Pancreas (tissue), 10 donors: ENCODE data around the gene CIRBP. TPM values are rescaled to one million over a fixed set of nuclear protein-coding genes. Genes with fewer than 3 reads are reported as not detected.

Source experiments
- ATAC-seq, 4 donors: fragments of 200-7000 bp; cut with Tn5 transposase; one replicate each; pipeline versions ENCODE4 v1.8.0 to v1.9.1; 2020; ENCODE audit warnings: mild to moderate bottlenecking in 4 of 4, moderate library complexity in 4 of 4
- DNase-seq, 6 donors: peaks; one replicate each; pipeline ENCODE4 v3.0.0-alpha.2; 2020
- FAIRE-seq: peaks from 2 replicates; lab custom pipeline; 2012; peaks lifted over from hg19 to GRCh38; lab: Jason Lieb, UNC
- H3K27ac ChIP-seq, 4 donors: fragments of 200-600 bp; sonication (generic); 1 replicate in 3 of 4; 2 replicates in 1 of 4; pipeline versions ENCODE4 v1.5.0 to v1.8.0; 2020
- H3K27me3 ChIP-seq, 4 donors: fragments of 200-600 bp; one replicate each; pipeline ENCODE4 v1.8.0; 2021
- H3K36me3 ChIP-seq, 3 donors: fragments of 200-600 bp; sonication (generic) in 1 of 3; one replicate each; pipeline versions ENCODE4 v1.5.0 to v1.8.0; 2020 to 2021
- H3K4me1 ChIP-seq, 3 donors: fragments of 200-600 bp; one replicate each; pipeline ENCODE4 v1.8.0; 2021
- H3K4me3 ChIP-seq, 4 donors: fragments of 200-600 bp; sonication (generic) in 2 of 4; one replicate each; pipeline versions ENCODE4 v1.5.0 to v1.8.0; 2020 to 2021
- H3K9me3 ChIP-seq, 4 donors: fragments of 200-600 bp; one replicate each; pipeline ENCODE4 v1.8.0; 2021
- CTCF ChIP-seq, 4 donors: fragments of 200-600 bp; sonication (generic) in 3 of 4; IDR thresholded peaks; one replicate each; pipeline versions ENCODE4 v1.5.0 to v1.8.0; 2021; ENCODE audit warnings: antibody characterized with exemption in 4 of 4
- WGBS, 2 donors: extraction: QIAGEN DNeasy Blood & Tissue Kit; methylation state at CpG; one replicate each; pipeline ENCODE4 v1.1.7; 2013; 5-methylcytosine and 5-hydroxymethylcytosine counted together
- intact Hi-C, 3 donors: fragments of 100-400 bp; cut with DNase I; formaldehyde crosslinking; loops; one replicate each; pipeline versions ENCODE4 v1.11.1 to v1.14.2; 2022
- polyA plus RNA-seq, 2 donors: library from polyadenylated mRNA; stranded (reverse); fragments of 200-250 nt; gene quantifications; one replicate each; pipeline ENCODE4 v1.2.3, GENCODE V29; 2013
- total RNA-seq, 6 donors: library from RNA; stranded (reverse); fragmentation: NEBNext Ultra II Directional in 4 of 6; extraction: Animal tissue kit (Norgen Biotek cat#: 25700) in 4 of 6; gene quantifications; one replicate each; pipeline versions ENCODE4 v1.2.1 to v1.2.4, GENCODE V29; 2021 to 2023
- donor health status: healthy with polysubstance abuse.
- donor health status: DM: no; HTN: no; CAD: no; lungs with moderate emphysema.
- donor health status: DM: no; HTN: no; CAD: no.
- donor health status: control.
- donor health status: control.
- donor health status: Bipolar disorder and iron deficiency.
- donor health status: DM: yes; HTN: yes; CAD: no.
- donor health status: DM: no; HTN: no; CAD: no.
- donor health status: DM: no; HTN: no; CAD: no.
- donor health status: DM: yes; HTN: yes; CAD: no.

CIRBP gene
- total and polyA plus RNA-seq, 8 donors: 232 to 1,009 (median 539) TPM

- Histone ChIP-seq H3K27me3 (no peaks in the 10 kb centered on the region), H3K4me3 (peak overlapping the region; percentile 84 to 96 (median 90)), H3K36me3 (peaks cover 8 to 40% (median 34%) of the 10 kb centered on the region in 3 donors), H3K4me1 (peaks cover 9 to 39% (median 21%) of the 10 kb centered on the region in 3 donors), H3K27ac (peak overlapping the region; percentile 97 to 99 (median 98)), H3K9me3 (no peaks in the 10 kb centered on the region)
- ATAC-seq (peak; percentile 35 to 61 (median 44)), DNase-seq (peak; percentile 90 to 96 (median 92)), FAIRE-seq (no peak)
- 2 to 3% methylated on average over 18 to 26 of the region's 26 CpGs for WGBS, 2 donors
- TF ChIP-seq CTCF (IDR thresholded peaks at IDR 0.05): no peak
- intact Hi-C loops: no loop called here
These were observed 16.2 kb upstream of the CIRBP start for GRCh38 chr19:1252821-1253513.

DNA sequence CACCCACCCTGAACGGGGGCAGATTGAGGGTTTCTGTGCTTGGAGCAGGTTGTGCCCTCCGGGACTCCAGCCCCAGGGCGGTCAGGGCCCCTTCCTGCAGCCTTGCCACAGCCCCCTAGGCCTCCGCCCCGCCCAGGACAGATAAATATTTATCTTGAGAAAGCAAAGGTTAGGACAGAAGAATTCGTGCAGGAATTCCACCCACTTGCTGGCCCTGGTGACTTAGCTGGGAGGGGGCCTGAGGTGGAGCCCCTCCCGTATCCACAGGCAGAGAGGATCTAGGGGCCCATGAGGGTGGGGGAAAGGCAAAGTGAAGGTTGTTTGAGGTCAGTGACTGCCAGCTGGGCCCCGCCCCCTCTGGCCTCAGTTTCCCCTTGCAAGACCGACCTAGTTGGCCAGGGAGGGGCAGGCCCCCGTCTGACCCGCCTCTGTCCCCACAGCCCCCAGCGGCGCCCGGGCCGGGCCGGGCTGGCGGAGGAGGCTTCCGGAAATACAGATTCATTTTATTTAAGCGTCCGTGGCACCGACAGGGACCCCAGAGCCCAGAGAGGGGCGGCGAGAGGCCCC, 15.5 kb upstream of the CIRBP start:
- 49 to 52% methylated on average over 23 of the region's 23 CpGs for WGBS, 2 donors

DNA sequence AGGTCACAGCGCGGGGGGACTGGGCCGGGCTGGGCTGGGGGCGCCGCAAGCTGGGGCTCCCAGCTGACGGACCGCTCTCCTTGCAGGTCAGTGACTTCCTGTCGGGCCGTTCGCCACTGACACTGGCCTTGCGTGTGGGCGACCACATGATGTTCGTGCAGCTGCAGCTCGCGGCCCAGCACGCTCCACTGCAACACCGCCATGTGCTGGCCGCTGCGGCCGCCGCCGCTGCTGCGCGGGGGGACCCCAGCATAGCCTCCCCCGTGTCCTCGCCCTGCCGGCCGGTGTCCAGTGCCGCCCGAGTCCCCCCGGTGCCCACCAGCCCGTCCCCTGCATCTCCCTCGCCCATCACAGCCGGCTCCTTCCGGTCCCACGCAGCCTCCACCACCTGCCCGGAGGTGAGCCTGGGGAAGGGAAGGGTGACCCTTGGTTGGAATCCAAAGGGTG, 15.0 kb upstream of the CIRBP start:
- Histone ChIP-seq H3K4me1 (peaks cover 9 to 48% (median 19%) of the 10 kb centered on the region in 3 donors), H3K9me3 (no peaks in the 10 kb centered on the region), H3K4me3 (peak overlapping the region in 2 of 4 donors; percentile 89 to 96), H3K27ac (peak overlapping the region; percentile 97 to 99 (median 98)), H3K36me3 (peaks cover 8 to 40% (median 34%) of the 10 kb centered on the region in 3 donors), H3K27me3 (no peaks in the 10 kb centered on the region)
- no peak for FAIRE-seq
- DNase-seq: peak in 2 of 6 donors; percentile 48 to 65
- intact Hi-C loops: no loop called here
- no peak for TF ChIP-seq CTCF (IDR thresholded peaks at IDR 0.05)
- WGBS, 2 donors: 81 to 85% methylated on average over 34 to 37 of the region's 37 CpGs
- no peak for ATAC-seq

More for the DNA sequence above, 15.5 kb upstream of the CIRBP start:
- Histone ChIP-seq H3K27me3 (no peaks in the 10 kb centered on the region), H3K27ac (peak overlapping the region; percentile 97 to 99 (median 98)), H3K4me1 (peaks cover 9 to 43% (median 19%) of the 10 kb centered on the region in 3 donors), H3K9me3 (no peaks in the 10 kb centered on the region), H3K4me3 (peak overlapping the region in 3 of 4 donors; percentile 1 to 96 (median 89)), H3K36me3 (peaks cover 8 to 40% (median 34%) of the 10 kb centered on the region in 3 donors)
- intact Hi-C loops: no loop called here
- DNase-seq: peak in 1 of 6 donors; percentile 77
- no peak for TF ChIP-seq CTCF (IDR thresholded peaks at IDR 0.05)
- peak in 2 of 4 donors; percentile 0 for ATAC-seq
- FAIRE-seq: no peak

DNA sequence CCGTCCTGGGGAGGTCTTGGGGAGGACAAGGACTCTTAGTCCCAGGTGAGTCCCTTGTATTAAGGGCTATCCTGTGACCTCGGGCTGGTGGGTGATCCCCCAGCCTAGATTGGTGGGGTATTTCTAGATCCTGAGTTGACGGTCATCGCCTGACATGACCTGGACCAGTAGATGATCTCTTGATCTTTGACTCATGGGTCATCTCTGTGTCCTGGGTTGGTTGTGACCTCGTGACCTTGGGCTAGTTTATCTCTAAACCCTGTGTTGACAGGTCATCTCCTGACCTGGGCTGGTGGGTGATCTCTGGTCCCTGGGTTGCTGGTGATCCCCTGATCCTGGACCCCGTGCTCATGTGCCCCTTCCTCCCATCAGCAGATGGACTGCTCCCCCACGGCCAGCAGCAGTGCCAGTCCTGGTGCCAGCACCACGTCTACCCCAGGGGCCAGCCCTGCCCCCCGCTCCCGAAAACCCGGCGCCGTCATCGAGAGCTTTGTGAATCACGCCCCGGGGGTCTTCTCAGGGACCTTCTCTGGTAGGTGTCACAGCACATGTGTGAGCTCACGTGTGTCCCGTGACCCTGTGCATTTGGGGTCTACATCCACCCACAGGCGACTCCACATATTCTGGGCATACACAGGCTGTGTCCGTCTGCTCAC, 14.5 kb upstream of the CIRBP start:
- no peak for TF ChIP-seq CTCF (IDR thresholded peaks at IDR 0.05)
- DNase-seq (peak in 2 of 6 donors; percentile 38 to 43), FAIRE-seq (no peak), ATAC-seq (no peak)
- intact Hi-C loops: no loop called here
- Histone ChIP-seq H3K4me3 (no peak overlapping the region), H3K27ac (peak overlapping the region; percentile 97 to 99 (median 98)), H3K4me1 (peaks cover 9 to 53% (median 19%) of the 10 kb centered on the region in 3 donors), H3K36me3 (peaks cover 8 to 40% (median 34%) of the 10 kb centered on the region in 3 donors), H3K27me3 (no peaks in the 10 kb centered on the region), H3K9me3 (no peaks in the 10 kb centered on the region)
- WGBS, 2 donors: 80 to 84% methylated on average over 20 of the region's 20 CpGs
